SU-DHL-6 (cell line): ENCODE measurements around the gene EZR.
A peak's percentile ranks its signal among the peaks of the same experiment; 100 is the strongest.

Experiments used
- H2AFZ ChIP-seq: fragments of 200-600 bp; sonication (generic); 2 replicates; pipeline ENCODE4 v1.6.1; 2014; ENCODE audit warnings: low read depth, mild to moderate bottlenecking, moderate library complexity, mixed read lengths, antibody characterized with exemption, low read length; ENCODE audit not compliant: severe bottlenecking
- H3F3A ChIP-seq: fragments of 200-600 bp; shearing (Covaris generic); 2 replicates; pipeline ENCODE4 v1.6.0; 2016; ENCODE audit warnings: antibody characterized with exemption, mild to moderate bottlenecking; ENCODE audit not compliant: insufficient read depth
- H3K27ac ChIP-seq: fragments of 200-600 bp; sonication (generic); 2 replicates; pipeline ENCODE4 v1.5.1; 2016; ENCODE audit warnings: low read depth, mild to moderate bottlenecking, low read length, moderate library complexity, mixed read lengths
- H3K27me3 ChIP-seq: fragments of 200-600 bp; sonication (generic), shearing (Covaris generic); 2 replicates; pipeline ENCODE4 v1.6.0; 2014; ENCODE audit warnings: mild to moderate bottlenecking, low read length
- H3K36me3 ChIP-seq: fragments of 200-600 bp; sonication (generic); 2 replicates; pipeline ENCODE4 v1.6.1; 2014; ENCODE audit warnings: mild to moderate bottlenecking, low read length, mixed read lengths
- H3K4me2 ChIP-seq: fragments of 300-600, 200-600 bp; shearing (Covaris generic), sonication (generic); 2 replicates; pipeline ENCODE4 v1.6.0; 2014; ENCODE audit warnings: low read length, low read depth, mild to moderate bottlenecking; ENCODE audit not compliant: poor library complexity, severe bottlenecking
- H3K4me3 ChIP-seq: fragments of 200-600 bp; sonication (generic); 2 replicates; pipeline ENCODE4 v1.5.1; 2014; ENCODE audit warnings: antibody characterized with exemption, low read length, mild to moderate bottlenecking, mixed read lengths; ENCODE audit not compliant: insufficient read depth, poor library complexity, severe bottlenecking
- H3K79me2 ChIP-seq: fragments of 200-600 bp; sonication (generic); 2 replicates; pipeline ENCODE4 v1.6.1; 2014; ENCODE audit warnings: mild to moderate bottlenecking, low read length, moderate library complexity; ENCODE audit not compliant: insufficient read depth
- H3K9ac ChIP-seq: fragments of 200-600 bp; sonication (generic); 2 replicates; pipeline ENCODE4 v1.7.0; 2014; ENCODE audit warnings: mild to moderate bottlenecking, low read length
- H3K9me2 ChIP-seq: fragments of 200-600 bp; sonication (generic); replicated peaks from 2 replicates; pipeline ENCODE4 v1.6.1; 2014; ENCODE audit warnings: low read length; ENCODE audit not compliant: insufficient read depth
- H3K9me3 ChIP-seq: fragments of 200-600 bp; sonication (generic); 2 replicates; pipeline ENCODE4 v1.6.1; 2014; ENCODE audit warnings: low read length, mixed read lengths; ENCODE audit not compliant: insufficient read depth
- H4K20me1 ChIP-seq: fragments of 200-600 bp; sonication (generic); 2 replicates; pipeline ENCODE4 v1.6.1; 2014; ENCODE audit warnings: low read depth, mild to moderate bottlenecking, antibody characterized with exemption, low read length, moderate library complexity, mixed read lengths
- EZH2phosphoT487 ChIP-seq: fragments of 200-600 bp; sonication (generic), shearing (Covaris generic); conservative IDR thresholded peaks from 2 replicates; pipeline ENCODE4 v1.6.1; 2018; ENCODE audit warnings: mild to moderate bottlenecking, antibody characterized with exemption, low read length, moderate library complexity, mixed read lengths
- TF ChIP-seq, protein P1 (sequence below): fragments of 200-600 bp; sonication (generic); IDR thresholded peaks from one replicate; pipeline ENCODE4 v1.5.1; 2017; ENCODE audit warnings: antibody characterized with exemption, mild to moderate bottlenecking, low read length, moderate library complexity; ENCODE audit not compliant: insufficient read depth, poor library complexity, severe bottlenecking

The EZR gene

DNA sequence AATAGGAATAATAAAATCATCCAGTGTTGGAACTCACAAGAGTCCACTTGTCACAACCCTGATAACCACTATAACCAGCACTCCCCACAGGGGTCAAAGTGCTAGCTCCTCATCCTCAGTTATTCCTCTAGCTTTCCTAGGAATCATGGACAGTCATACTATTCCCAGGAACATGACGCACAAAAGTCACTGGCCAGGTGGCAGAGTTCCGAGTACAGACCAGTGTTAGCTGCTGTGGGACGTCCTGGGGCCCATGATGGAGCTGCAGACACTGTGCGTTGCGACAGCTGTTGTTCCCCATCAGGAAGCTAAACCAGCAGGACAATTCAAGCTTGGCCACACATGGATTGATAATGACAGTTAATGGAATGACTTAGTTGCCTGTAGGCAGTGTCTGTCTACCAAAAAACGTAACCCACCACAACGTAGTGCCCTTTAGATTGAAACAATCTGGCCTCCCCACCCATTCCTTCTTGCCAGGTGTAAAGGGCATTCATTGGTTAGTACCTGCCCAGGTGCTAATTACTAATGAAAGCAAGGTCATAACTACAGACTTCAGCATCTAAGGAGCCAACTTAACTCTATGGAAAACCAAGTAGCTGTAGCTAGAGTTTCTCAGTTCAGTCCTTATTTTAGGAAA lies 17.4 kb downstream of the EZR start:
- Histone ChIP-seq H3K27me3 (no peaks in the 10 kb centered on the region), H3K4me2 (peak overlapping the region; percentile 76), H3K9me3 (no peaks in the 10 kb centered on the region), H2AFZ (no peak overlapping the region), H3F3A (peaks cover 86% of the 10 kb centered on the region), H3K27ac (peak overlapping the region; percentile 81), H3K36me3 (peaks cover 18% of the 10 kb centered on the region), H4K20me1 (peaks cover 18% of the 10 kb centered on the region), H3K9me2 (no peaks in the 10 kb centered on the region), H3K4me3 (no peak overlapping the region), H3K79me2 (peaks cover 95% of the 10 kb centered on the region), H3K9ac (0 out of 2 replicates have a peak overlapping the region, but pooled peaks have one; percentile 19)
- TF ChIP-seq, protein P1, sequence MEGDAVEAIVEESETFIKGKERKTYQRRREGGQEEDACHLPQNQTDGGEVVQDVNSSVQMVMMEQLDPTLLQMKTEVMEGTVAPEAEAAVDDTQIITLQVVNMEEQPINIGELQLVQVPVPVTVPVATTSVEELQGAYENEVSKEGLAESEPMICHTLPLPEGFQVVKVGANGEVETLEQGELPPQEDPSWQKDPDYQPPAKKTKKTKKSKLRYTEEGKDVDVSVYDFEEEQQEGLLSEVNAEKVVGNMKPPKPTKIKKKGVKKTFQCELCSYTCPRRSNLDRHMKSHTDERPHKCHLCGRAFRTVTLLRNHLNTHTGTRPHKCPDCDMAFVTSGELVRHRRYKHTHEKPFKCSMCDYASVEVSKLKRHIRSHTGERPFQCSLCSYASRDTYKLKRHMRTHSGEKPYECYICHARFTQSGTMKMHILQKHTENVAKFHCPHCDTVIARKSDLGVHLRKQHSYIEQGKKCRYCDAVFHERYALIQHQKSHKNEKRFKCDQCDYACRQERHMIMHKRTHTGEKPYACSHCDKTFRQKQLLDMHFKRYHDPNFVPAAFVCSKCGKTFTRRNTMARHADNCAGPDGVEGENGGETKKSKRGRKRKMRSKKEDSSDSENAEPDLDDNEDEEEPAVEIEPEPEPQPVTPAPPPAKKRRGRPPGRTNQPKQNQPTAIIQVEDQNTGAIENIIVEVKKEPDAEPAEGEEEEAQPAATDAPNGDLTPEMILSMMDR: no peak
- no peak for TF ChIP-seq EZH2phosphoT487

DNA sequence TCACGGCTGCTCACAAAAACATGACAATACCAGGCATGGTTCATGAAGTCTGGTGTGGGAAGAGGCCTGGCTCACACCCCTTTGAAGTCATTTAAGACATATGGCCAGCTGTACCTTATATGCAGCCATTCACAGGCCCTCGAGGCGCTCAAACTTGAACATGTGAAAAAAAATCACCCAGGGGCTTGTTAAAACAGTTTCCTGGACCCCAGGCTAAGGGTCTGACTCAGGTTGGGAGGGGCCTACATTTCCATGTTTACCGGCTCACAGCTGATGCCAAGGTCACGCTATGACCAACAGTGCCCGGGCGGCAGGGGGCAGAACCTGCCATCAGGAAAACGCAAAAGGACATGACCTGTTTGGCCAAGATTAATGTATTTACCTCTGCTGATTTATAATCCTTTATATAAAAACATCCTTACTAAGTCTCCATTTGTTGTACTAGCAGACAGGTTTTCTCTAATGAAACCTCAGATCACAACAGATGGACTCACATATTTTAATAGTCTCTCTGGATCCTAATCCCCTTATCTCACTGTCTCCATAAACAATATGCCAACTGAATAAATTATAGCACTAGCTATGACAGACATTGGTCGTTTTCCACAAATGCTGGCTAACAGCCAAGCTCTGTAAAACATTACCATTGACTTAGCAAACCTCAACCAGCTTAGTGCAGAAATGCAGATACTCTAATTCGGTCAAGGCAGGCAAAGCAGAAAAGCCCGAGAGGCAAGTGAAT lies 19.9 kb downstream of the EZR start:
- Histone ChIP-seq H3K79me2 (peaks cover 97% of the 10 kb centered on the region), H3F3A (peaks cover 79% of the 10 kb centered on the region), H3K4me2 (peak overlapping the region; percentile 76), H4K20me1 (peaks cover 24% of the 10 kb centered on the region), H3K4me3 (no peak overlapping the region), H3K27me3 (no peaks in the 10 kb centered on the region), H3K9me3 (no peaks in the 10 kb centered on the region), H3K9ac (peak overlapping the region; percentile 19; the same call in 1 of the 2 replicates), H2AFZ (no peak overlapping the region), H3K27ac (peak overlapping the region; percentile 81), H3K9me2 (no peaks in the 10 kb centered on the region), H3K36me3 (peaks cover 18% of the 10 kb centered on the region)
- TF ChIP-seq EZH2phosphoT487: no peak
- TF ChIP-seq, protein P1: no peak

DNA sequence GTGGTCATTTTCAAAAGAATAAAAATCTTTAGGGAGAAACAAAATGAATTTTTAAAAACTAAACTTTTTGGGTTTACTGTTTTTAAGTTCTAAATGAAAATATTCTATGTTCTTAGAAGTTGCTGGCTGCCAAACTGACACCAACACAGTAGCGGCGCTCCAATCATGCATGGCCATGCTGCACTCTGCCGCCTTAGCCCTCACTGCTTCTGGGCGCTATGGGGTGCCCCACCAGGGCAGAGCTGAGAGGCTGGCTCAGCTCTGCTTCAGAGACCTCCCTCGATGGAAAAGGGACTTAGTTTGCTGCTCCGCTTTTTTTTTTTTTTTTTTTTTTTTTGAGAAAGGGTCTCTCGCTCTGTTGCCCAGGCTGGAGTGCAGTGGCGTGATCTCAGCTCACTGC lies 20.9 kb downstream of the EZR start:
- peak overlapping the region; percentile 81 for H3K27ac ChIP-seq

More for the DNA sequence above, 20.9 kb downstream of the EZR start:
- Histone ChIP-seq H3K9me3 (no peaks in the 10 kb centered on the region), H3K4me2 (peak overlapping the region; percentile 76), H3K9me2 (no peaks in the 10 kb centered on the region), H3K27me3 (no peaks in the 10 kb centered on the region), H3K79me2 (peaks cover 100% of the 10 kb centered on the region), H3K36me3 (peaks cover 18% of the 10 kb centered on the region), H2AFZ (no peak overlapping the region), H4K20me1 (peaks cover 24% of the 10 kb centered on the region), H3F3A (peaks cover 81% of the 10 kb centered on the region), H3K9ac (peak overlapping the region; percentile 19; the same call in 1 of the 2 replicates), H3K4me3 (no peak overlapping the region)
- no peak for TF ChIP-seq EZH2phosphoT487
- TF ChIP-seq, protein P1: no peak
